OCI-LY7 (cell line): ENCODE data around the gene ASCC1. TPM values are rescaled to one million over a fixed set of nuclear protein-coding genes. Genes with fewer than 3 reads are reported as not detected.

Source experiments
- BruUV-seq: library from RNA; stranded (reverse); fragments of 400-500 nt; replicated peaks from 2 replicates; lab custom pipeline; 2021; lab: Mats Ljungman, UMichigan
- CTCF ChIA-PET: fragments of 300-600 bp; sonication (Branson Sonifier 250); formaldehyde crosslinking; loops from one replicate; lab custom pipeline; 2022; ENCODE audit warnings: antibody characterized with exemption; ENCODE audit not compliant: unreplicated experiment; lab: Charles Lee
- POLR2A ChIA-PET: fragments of 300-600 bp; sonication (Branson Sonifier 250); formaldehyde crosslinking; loops from one replicate; lab custom pipeline; 2022; ENCODE audit warnings: antibody characterized with exemption; lab: Charles Lee
- DNase-seq: peaks from one replicate; pipeline ENCODE4 v3.0.0-alpha.2; 2015; ENCODE audit warnings: low spot score
- H2AFZ ChIP-seq: fragments of 200-600 bp; sonication (generic), shearing (Covaris generic); 2 replicates; pipeline ENCODE4 v1.6.1; 2014; ENCODE audit warnings: mild to moderate bottlenecking, antibody characterized with exemption, low read length, moderate library complexity
- H3K27ac ChIP-seq: fragments of 200-600 bp; sonication (generic); 2 replicates; pipeline ENCODE4 v1.5.1; 2014; ENCODE audit warnings: mixed run types, low read depth, mild to moderate bottlenecking, moderate library complexity, low read length, inconsistent platforms; ENCODE audit not compliant: poor library complexity, severe bottlenecking
- H3K36me3 ChIP-seq: fragments of 200-600 bp; sonication (generic); 2 replicates; pipeline ENCODE4 v1.6.1; 2014; ENCODE audit warnings: mild to moderate bottlenecking, antibody characterized with exemption, low read length, moderate library complexity, mixed read lengths; ENCODE audit not compliant: insufficient read depth
- H3K4me1 ChIP-seq: fragments of 200-600 bp; sonication (generic); 2 replicates; pipeline ENCODE4 v1.5.1; 2014; ENCODE audit warnings: mild to moderate bottlenecking, low read length; ENCODE audit not compliant: insufficient read depth, poor library complexity, severe bottlenecking
- H3K4me2 ChIP-seq: fragments of 200-600 bp; sonication (generic); 2 replicates; pipeline ENCODE4 v1.6.1; 2014; ENCODE audit warnings: mild to moderate bottlenecking, low read length
- H3K4me3 ChIP-seq: fragments of 200-600 bp; sonication (generic); 2 replicates; pipeline ENCODE4 v1.5.1; 2014; ENCODE audit warnings: mild to moderate bottlenecking, low read depth, low read length; ENCODE audit not compliant: poor library complexity, severe bottlenecking
- H3K79me2 ChIP-seq: fragments of 200-600 bp; sonication (generic); 2 replicates; pipeline ENCODE4 v1.6.1; 2016; ENCODE audit warnings: low read depth, mild to moderate bottlenecking, low read length, moderate library complexity, mixed read lengths; ENCODE audit not compliant: insufficient read depth
- H3K9me2 ChIP-seq: fragments of 200-600 bp; sonication (generic); 2 replicates; pipeline ENCODE4 v1.6.1; 2016; ENCODE audit warnings: mild to moderate bottlenecking, low read length, mixed read lengths; ENCODE audit not compliant: insufficient read depth
- H3K9me3 ChIP-seq: fragments of 200-600 bp; sonication (generic); 2 replicates; pipeline ENCODE4 v1.6.1; 2014; ENCODE audit warnings: mild to moderate bottlenecking, mixed run types, low read length, mixed read lengths
- H4K20me1 ChIP-seq: fragments of 200-600 bp; sonication (generic); 2 replicates; pipeline ENCODE4 v1.6.1; 2014; ENCODE audit warnings: mild to moderate bottlenecking, antibody characterized with exemption, low read length, moderate library complexity, mixed read lengths; ENCODE audit not compliant: insufficient read depth
- CTCF ChIP-seq: fragments of 200-600 bp; sonication (generic); conservative IDR thresholded peaks from 2 replicates; pipeline ENCODE4 v1.5.1; 2014; ENCODE audit warnings: mild to moderate bottlenecking, antibody characterized with exemption, low read length, moderate library complexity, mixed read lengths
- EZH2phosphoT487 ChIP-seq: fragments of 200-600 bp; sonication (generic); IDR thresholded peaks from 2 replicates; pipeline ENCODE4 v1.6.1; 2018; ENCODE audit warnings: low read depth, borderline replicate concordance, mild to moderate bottlenecking, mixed run types, antibody characterized with exemption, low read length, moderate library complexity, mixed read lengths
- intact Hi-C: fragments of 100-400 bp; cut with micrococcal nuclease; formaldehyde crosslinking; loops from one replicate; pipeline ENCODE4 v1.10.0; 2022; ENCODE audit not compliant: unreplicated experiment
- total RNA-seq, 2 experiments: library from RNA; depleted of rRNA in 1 of 2; stranded (reverse); fragments of >200 nt in 1 of 2; shearing (Covaris generic) in 1 of 2; gene quantifications; 2 replicates each; pipeline ENCODE4 v1.2.3, GENCODE V29; 2014 to 2022

ASCC1 gene
- total RNA-seq, 2 experiments from 2014 or later, result 27.1 to 59.9 TPM

- TF ChIP-seq EZH2phosphoT487 (no peak), CTCF (no peak)
- Histone ChIP-seq H4K20me1 (no peaks in the 10 kb centered on the region), H3K79me2 (no peaks in the 10 kb centered on the region), H3K4me1 (peaks cover 40% of the 10 kb centered on the region), H3K9me3 (no peaks in the 10 kb centered on the region), H3K27ac (no peak overlapping the region), H3K4me3 (no peak overlapping the region), H3K4me2 (peak overlapping the region; percentile 34), H3K36me3 (no peaks in the 10 kb centered on the region), H3K9me2 (no peaks in the 10 kb centered on the region), H2AFZ (peak overlapping the region; percentile 58; the same call in 1 of the 2 replicates)
- ChIA-PET POLR2A (no interaction called here), CTCF (interaction anchor here (0.6 kb wide), 1 partner anchor 15 kb away, joined by 3 read pairs; no protein-coding TSS in a partner anchor)
- no TSS peak for BruUV-seq
- intact Hi-C loops, result no loop called here
- DNase-seq, result no peak
Observed at GRCh38 chr10:72075376-72076115, 140.5 kb downstream of the ASCC1 start.

- peaks cover 32% of the 10 kb centered on the region for H3K4me1 ChIP-seq
- CTCF ChIA-PET, result no interaction called here
- POLR2A ChIA-PET, result no interaction called here
- H3K79me2 ChIP-seq, result no peaks in the 10 kb centered on the region
- DNase-seq, result no peak
- H3K4me2 ChIP-seq, result peak overlapping the region; percentile 34
- no TSS peak for BruUV-seq
- H2AFZ ChIP-seq, result peak overlapping the region; percentile 58; the same call in 1 of the 2 replicates
- H3K27ac ChIP-seq, result no peak overlapping the region
- no peaks in the 10 kb centered on the region for H3K9me3 ChIP-seq
- H4K20me1 ChIP-seq, result no peaks in the 10 kb centered on the region
- intact Hi-C loops, result no loop called here
- H3K4me3 ChIP-seq, result no peak overlapping the region
- H3K36me3 ChIP-seq, result no peaks in the 10 kb centered on the region
- TF ChIP-seq EZH2phosphoT487, result no peak
- no peak for TF ChIP-seq CTCF
- no peaks in the 10 kb centered on the region for H3K9me2 ChIP-seq
Observed at GRCh38 chr10:72074574-72075375, 141.3 kb downstream of the ASCC1 start.
